ENCODE data around the gene CAVIN3.

DNA sequence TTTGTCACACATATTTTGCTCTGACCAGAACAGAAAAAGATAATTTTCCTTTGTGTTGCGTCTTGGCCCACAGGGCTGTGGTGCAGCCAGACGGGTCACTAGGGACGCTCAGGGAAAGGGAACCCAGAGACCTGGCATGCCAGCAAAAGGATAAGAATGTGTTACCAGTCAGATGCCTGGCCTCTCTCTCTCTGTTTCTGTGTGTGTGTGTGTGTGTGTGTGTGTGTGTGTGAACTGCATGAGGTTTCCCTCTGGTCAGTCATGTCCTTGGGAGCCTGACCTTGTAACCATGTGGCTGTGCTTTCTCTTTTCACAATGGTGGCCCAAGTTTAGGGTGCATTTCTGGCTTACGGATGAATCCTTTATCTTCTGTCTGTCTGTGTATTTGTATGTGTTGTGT, 35.3 kb downstream of the CAVIN3 start:
- TF ChIP-seq, protein P1, sequence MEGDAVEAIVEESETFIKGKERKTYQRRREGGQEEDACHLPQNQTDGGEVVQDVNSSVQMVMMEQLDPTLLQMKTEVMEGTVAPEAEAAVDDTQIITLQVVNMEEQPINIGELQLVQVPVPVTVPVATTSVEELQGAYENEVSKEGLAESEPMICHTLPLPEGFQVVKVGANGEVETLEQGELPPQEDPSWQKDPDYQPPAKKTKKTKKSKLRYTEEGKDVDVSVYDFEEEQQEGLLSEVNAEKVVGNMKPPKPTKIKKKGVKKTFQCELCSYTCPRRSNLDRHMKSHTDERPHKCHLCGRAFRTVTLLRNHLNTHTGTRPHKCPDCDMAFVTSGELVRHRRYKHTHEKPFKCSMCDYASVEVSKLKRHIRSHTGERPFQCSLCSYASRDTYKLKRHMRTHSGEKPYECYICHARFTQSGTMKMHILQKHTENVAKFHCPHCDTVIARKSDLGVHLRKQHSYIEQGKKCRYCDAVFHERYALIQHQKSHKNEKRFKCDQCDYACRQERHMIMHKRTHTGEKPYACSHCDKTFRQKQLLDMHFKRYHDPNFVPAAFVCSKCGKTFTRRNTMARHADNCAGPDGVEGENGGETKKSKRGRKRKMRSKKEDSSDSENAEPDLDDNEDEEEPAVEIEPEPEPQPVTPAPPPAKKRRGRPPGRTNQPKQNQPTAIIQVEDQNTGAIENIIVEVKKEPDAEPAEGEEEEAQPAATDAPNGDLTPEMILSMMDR (IDR thresholded peaks at IDR 0.05 in 2 of 3, conservative IDR thresholded peaks at IDR 0.05 in 1 of 3; ENCODE audit: control insufficient read depth in 2 of 3, extremely low read depth in 1 of 3, insufficient read depth in 1 of 3, low read depth in 3 of 3, low read length in 3 of 3), result no peak
- TF ChIP-seq, protein P2, sequence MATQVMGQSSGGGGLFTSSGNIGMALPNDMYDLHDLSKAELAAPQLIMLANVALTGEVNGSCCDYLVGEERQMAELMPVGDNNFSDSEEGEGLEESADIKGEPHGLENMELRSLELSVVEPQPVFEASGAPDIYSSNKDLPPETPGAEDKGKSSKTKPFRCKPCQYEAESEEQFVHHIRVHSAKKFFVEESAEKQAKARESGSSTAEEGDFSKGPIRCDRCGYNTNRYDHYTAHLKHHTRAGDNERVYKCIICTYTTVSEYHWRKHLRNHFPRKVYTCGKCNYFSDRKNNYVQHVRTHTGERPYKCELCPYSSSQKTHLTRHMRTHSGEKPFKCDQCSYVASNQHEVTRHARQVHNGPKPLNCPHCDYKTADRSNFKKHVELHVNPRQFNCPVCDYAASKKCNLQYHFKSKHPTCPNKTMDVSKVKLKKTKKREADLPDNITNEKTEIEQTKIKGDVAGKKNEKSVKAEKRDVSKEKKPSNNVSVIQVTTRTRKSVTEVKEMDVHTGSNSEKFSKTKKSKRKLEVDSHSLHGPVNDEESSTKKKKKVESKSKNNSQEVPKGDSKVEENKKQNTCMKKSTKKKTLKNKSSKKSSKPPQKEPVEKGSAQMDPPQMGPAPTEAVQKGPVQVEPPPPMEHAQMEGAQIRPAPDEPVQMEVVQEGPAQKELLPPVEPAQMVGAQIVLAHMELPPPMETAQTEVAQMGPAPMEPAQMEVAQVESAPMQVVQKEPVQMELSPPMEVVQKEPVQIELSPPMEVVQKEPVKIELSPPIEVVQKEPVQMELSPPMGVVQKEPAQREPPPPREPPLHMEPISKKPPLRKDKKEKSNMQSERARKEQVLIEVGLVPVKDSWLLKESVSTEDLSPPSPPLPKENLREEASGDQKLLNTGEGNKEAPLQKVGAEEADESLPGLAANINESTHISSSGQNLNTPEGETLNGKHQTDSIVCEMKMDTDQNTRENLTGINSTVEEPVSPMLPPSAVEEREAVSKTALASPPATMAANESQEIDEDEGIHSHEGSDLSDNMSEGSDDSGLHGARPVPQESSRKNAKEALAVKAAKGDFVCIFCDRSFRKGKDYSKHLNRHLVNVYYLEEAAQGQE (IDR thresholded peaks at IDR 0.05; ENCODE audit: low read depth, low read length), result no peak
- TF ChIP-seq SPI1 (IDR thresholded peaks at IDR 0.05; ENCODE audit: borderline replicate concordance, insufficient read depth, low read depth, low read length) (no peak), POLR2A (IDR thresholded peaks at IDR 0.05; ENCODE audit: low read depth, low read length) (no peak), SMC3 (IDR thresholded peaks at IDR 0.05; ENCODE audit: borderline replicate concordance, low read length) (no peak), GABPA (IDR thresholded peaks at IDR 0.05; ENCODE audit: low read depth) (no peak), JUNB (IDR thresholded peaks at IDR 0.05) (no peak), POLR2AphosphoS5 (IDR thresholded peaks at IDR 0.05; ENCODE audit: low read length) (no peak), SIN3A (IDR thresholded peaks at IDR 0.05; ENCODE audit: low read depth, low read length) (no peak), CEBPB (IDR thresholded peaks at IDR 0.05; ENCODE audit: borderline replicate concordance in 1 of 2, low read depth in 2 of 2, low read length in 2 of 2) (no peak)
- TF ChIP-seq, protein P3, sequence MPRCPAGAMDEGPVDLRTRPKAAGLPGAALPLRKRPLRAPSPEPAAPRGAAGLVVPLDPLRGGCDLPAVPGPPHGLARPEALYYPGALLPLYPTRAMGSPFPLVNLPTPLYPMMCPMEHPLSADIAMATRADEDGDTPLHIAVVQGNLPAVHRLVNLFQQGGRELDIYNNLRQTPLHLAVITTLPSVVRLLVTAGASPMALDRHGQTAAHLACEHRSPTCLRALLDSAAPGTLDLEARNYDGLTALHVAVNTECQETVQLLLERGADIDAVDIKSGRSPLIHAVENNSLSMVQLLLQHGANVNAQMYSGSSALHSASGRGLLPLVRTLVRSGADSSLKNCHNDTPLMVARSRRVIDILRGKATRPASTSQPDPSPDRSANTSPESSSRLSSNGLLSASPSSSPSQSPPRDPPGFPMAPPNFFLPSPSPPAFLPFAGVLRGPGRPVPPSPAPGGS (IDR thresholded peaks at IDR 0.05; ENCODE audit: borderline replicate concordance, insufficient read depth, low read depth, low read length, poor library complexity, severe bottlenecking), result no peak
- TF ChIP-seq, protein P4, sequence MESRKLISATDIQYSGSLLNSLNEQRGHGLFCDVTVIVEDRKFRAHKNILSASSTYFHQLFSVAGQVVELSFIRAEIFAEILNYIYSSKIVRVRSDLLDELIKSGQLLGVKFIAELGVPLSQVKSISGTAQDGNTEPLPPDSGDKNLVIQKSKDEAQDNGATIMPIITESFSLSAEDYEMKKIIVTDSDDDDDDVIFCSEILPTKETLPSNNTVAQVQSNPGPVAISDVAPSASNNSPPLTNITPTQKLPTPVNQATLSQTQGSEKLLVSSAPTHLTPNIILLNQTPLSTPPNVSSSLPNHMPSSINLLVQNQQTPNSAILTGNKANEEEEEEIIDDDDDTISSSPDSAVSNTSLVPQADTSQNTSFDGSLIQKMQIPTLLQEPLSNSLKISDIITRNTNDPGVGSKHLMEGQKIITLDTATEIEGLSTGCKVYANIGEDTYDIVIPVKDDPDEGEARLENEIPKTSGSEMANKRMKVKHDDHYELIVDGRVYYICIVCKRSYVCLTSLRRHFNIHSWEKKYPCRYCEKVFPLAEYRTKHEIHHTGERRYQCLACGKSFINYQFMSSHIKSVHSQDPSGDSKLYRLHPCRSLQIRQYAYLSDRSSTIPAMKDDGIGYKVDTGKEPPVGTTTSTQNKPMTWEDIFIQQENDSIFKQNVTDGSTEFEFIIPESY (IDR thresholded peaks at IDR 0.05), result no peak
- TF ChIP-seq, protein P5, sequence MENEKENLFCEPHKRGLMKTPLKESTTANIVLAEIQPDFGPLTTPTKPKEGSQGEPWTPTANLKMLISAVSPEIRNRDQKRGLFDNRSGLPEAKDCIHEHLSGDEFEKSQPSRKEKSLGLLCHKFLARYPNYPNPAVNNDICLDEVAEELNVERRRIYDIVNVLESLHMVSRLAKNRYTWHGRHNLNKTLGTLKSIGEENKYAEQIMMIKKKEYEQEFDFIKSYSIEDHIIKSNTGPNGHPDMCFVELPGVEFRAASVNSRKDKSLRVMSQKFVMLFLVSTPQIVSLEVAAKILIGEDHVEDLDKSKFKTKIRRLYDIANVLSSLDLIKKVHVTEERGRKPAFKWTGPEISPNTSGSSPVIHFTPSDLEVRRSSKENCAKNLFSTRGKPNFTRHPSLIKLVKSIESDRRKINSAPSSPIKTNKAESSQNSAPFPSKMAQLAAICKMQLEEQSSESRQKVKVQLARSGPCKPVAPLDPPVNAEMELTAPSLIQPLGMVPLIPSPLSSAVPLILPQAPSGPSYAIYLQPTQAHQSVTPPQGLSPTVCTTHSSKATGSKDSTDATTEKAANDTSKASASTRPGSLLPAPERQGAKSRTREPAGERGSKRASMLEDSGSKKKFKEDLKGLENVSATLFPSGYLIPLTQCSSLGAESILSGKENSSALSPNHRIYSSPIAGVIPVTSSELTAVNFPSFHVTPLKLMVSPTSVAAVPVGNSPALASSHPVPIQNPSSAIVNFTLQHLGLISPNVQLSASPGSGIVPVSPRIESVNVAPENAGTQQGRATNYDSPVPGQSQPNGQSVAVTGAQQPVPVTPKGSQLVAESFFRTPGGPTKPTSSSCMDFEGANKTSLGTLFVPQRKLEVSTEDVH (IDR thresholded peaks at IDR 0.05; ENCODE audit: low read depth, partially characterized antibody), result no peak
